H1 (cell line): ENCODE data around the gene GPR25. TPM values are rescaled to one million over a fixed set of nuclear protein-coding genes. Genes with fewer than 3 reads are reported as not detected.

Experiments
- CTCF ChIA-PET: fragments of 300-600 bp; sonication (Branson Sonifier 250); formaldehyde crosslinking; loops from one replicate; lab custom pipeline; 2021; ENCODE audit not compliant: partially characterized antibody; lab: Charles Lee
- POLR2A ChIA-PET: fragments of 300-600 bp; sonication (Branson Sonifier 250); formaldehyde crosslinking; loops from one replicate; lab custom pipeline; 2021; ENCODE audit warnings: inconsistent platforms; ENCODE audit not compliant: partially characterized antibody; lab: Charles Lee
- DNase-seq, 2 experiments: peaks; one replicate each; pipeline versions ENCODE4 v3.0.0 to v3.0.0-alpha.2; 2010 to 2022; ENCODE audit warnings: low spot score in 2 of 2, low read depth in 1 of 2, mixed read lengths in 1 of 2
- FAIRE-seq: peaks from 2 replicates; lab custom pipeline; 2011; peaks lifted over from hg19 to GRCh38; lab: Jason Lieb, UNC
- H2AFZ ChIP-seq: 2 replicates; pipeline ENCODE4 v1.8.1; 2012; ENCODE audit warnings: low read length, inconsistent platforms
- H2AK5ac ChIP-seq: 2 replicates; pipeline ENCODE4 v1.6.1; 2013; ENCODE audit warnings: low read depth, low read length
- H2BK120ac ChIP-seq: replicated peaks from 2 replicates; pipeline ENCODE3; 2013; ENCODE audit warnings: low read depth, low read length, inconsistent platforms
- H2BK12ac ChIP-seq: 2 replicates; pipeline ENCODE4 v1.6.1; 2013; ENCODE audit warnings: low read depth, low read length
- H2BK15ac ChIP-seq: 2 replicates; pipeline ENCODE4 v1.6.1; 2013; ENCODE audit warnings: low read length
- H2BK20ac ChIP-seq: 2 replicates; pipeline ENCODE4 v1.6.1; 2013; ENCODE audit warnings: low read length
- H2BK5ac ChIP-seq: 2 replicates; pipeline ENCODE4 v1.6.1; 2013; ENCODE audit warnings: low read depth, low read length
- H3K14ac ChIP-seq: 2 replicates; pipeline ENCODE4 v1.6.1; 2013; ENCODE audit warnings: inconsistent platforms; ENCODE audit not compliant: insufficient read length
- H3K18ac ChIP-seq: 2 replicates; pipeline ENCODE4 v1.6.1; 2013; ENCODE audit warnings: low read length; ENCODE audit errors: extremely low read depth
- H3K23ac ChIP-seq: 2 replicates; pipeline ENCODE4 v1.6.1; 2013; ENCODE audit warnings: inconsistent platforms; ENCODE audit not compliant: insufficient read length
- H3K23me2 ChIP-seq: 2 replicates; pipeline ENCODE4 v1.6.1; 2013; ENCODE audit warnings: low read depth, low read length
- H3K27ac ChIP-seq: 2 replicates; pipeline ENCODE4 v1.6.1; 2011; ENCODE audit warnings: low read depth, low read length, inconsistent platforms
- H3K27me3 ChIP-seq, 4 experiments: replicated peaks in 1 of 4; 1 replicate in 1 of 4; 2 replicates in 3 of 4; pipeline versions ENCODE4 v1.6.1 to v1.8.1; 2011 to 2013; ENCODE audit warnings: low read length in 3 of 4, mild to moderate bottlenecking in 3 of 4, inconsistent platforms in 2 of 4, mixed read lengths in 2 of 4, moderate library complexity in 1 of 4; ENCODE audit not compliant: control insufficient read depth in 3 of 4, insufficient read depth in 3 of 4; ENCODE audit errors: extremely low read depth in 1 of 4
- H3K36me3 ChIP-seq, 4 experiments: 2 replicates each; pipeline versions ENCODE4 v1.6.1 to v1.8.1; 2011 to 2013; ENCODE audit warnings: mild to moderate bottlenecking in 4 of 4, low read length in 3 of 4, moderate library complexity in 2 of 4, control low read depth in 1 of 4, inconsistent platforms in 1 of 4; ENCODE audit not compliant: insufficient read depth in 4 of 4, control insufficient read depth in 2 of 4
- H3K4ac ChIP-seq: replicated peaks from 2 replicates; pipeline ENCODE3; 2013; ENCODE audit warnings: low read length, low read depth, mixed read lengths, inconsistent platforms; ENCODE audit not compliant: insufficient read length
- H3K4me1 ChIP-seq, 4 experiments: replicated peaks in 1 of 4; 1 replicate in 1 of 4; 2 replicates in 3 of 4; pipeline versions ENCODE4 v1.6.1 to v1.8.1; 2011 to 2013; ENCODE audit warnings: low read length in 3 of 4, inconsistent platforms in 2 of 4, mixed read lengths in 1 of 4; ENCODE audit not compliant: insufficient read depth in 4 of 4, control insufficient read depth in 3 of 4
- H3K4me2 ChIP-seq, 2 experiments: 2 replicates each; pipeline versions ENCODE4 v1.6.1 to v1.8.1; 2011 to 2013; ENCODE audit warnings: low read depth in 2 of 2, low read length in 2 of 2, control low read depth in 1 of 2, inconsistent platforms in 1 of 2, mild to moderate bottlenecking in 1 of 2; ENCODE audit not compliant: insufficient read depth in 1 of 2
- H3K4me3 ChIP-seq, 4 experiments: fragments of 200-600, 300-600 bp in 1 of 4; sonication (generic), shearing (Covaris generic), sonication (Bioruptor Twin) in 1 of 4; 2 replicates each; pipeline versions ENCODE4 v1.5.1 to v1.8.1; 2011 to 2016; ENCODE audit warnings: low read length in 4 of 4, low read depth in 3 of 4, control low read depth in 2 of 4, inconsistent platforms in 2 of 4, mild to moderate bottlenecking in 2 of 4, mixed read lengths in 1 of 4, moderate library complexity in 1 of 4; ENCODE audit not compliant: insufficient read depth in 2 of 4; ENCODE audit errors: extremely low read depth in 1 of 4
- H3K56ac ChIP-seq: replicated peaks from 2 replicates; pipeline ENCODE3; 2013; ENCODE audit warnings: low read depth, mild to moderate bottlenecking, mixed read lengths, low read length, inconsistent platforms; ENCODE audit not compliant: insufficient read length
- H3K79me1 ChIP-seq: 2 replicates; pipeline ENCODE4 v1.6.1; 2013; ENCODE audit warnings: low read depth, low read length, control low read depth
- H3K79me2 ChIP-seq, 2 experiments: 2 replicates each; pipeline versions ENCODE4 v1.6.1 to v1.8.1; 2012 to 2013; ENCODE audit warnings: low read length in 2 of 2, mild to moderate bottlenecking in 2 of 2, inconsistent platforms in 1 of 2; ENCODE audit not compliant: insufficient read depth in 2 of 2, control insufficient read depth in 1 of 2
- H3K9ac ChIP-seq, 4 experiments: replicated peaks in 1 of 4; 1 replicate in 1 of 4; 2 replicates in 3 of 4; pipeline versions ENCODE4 v1.6.1 to v1.8.1; 2011 to 2013; ENCODE audit warnings: low read depth in 3 of 4, low read length in 3 of 4, control low read depth in 2 of 4, mild to moderate bottlenecking in 2 of 4, moderate library complexity in 2 of 4, inconsistent platforms in 1 of 4; ENCODE audit errors: extremely low read depth in 1 of 4
- H3K9me3 ChIP-seq, 2 experiments: 2 replicates each; pipeline versions ENCODE4 v1.6.1 to v1.8.1; 2012 to 2013; ENCODE audit warnings: mild to moderate bottlenecking in 2 of 2, moderate library complexity in 2 of 2, control low read depth in 1 of 2, inconsistent platforms in 1 of 2, low read depth in 1 of 2, low read length in 1 of 2, mixed read lengths in 1 of 2; ENCODE audit not compliant: insufficient read depth in 2 of 2
- H4K20me1 ChIP-seq, 2 experiments: replicated peaks in 1 of 2; 2 replicates each; pipeline versions ENCODE3 to v1.8.1; 2011 to 2013; ENCODE audit warnings: inconsistent platforms in 2 of 2, low read length in 2 of 2, mild to moderate bottlenecking in 1 of 2; ENCODE audit not compliant: insufficient read depth in 2 of 2, control insufficient read depth in 1 of 2
- H4K5ac ChIP-seq: 2 replicates; pipeline ENCODE4 v1.6.1; 2013; ENCODE audit warnings: low read length, low read depth, mixed read lengths, inconsistent platforms; ENCODE audit not compliant: insufficient read length
- H4K8ac ChIP-seq: 2 replicates; pipeline ENCODE4 v1.8.0; 2013; ENCODE audit warnings: mild to moderate bottlenecking, moderate library complexity, low read length, inconsistent platforms; ENCODE audit not compliant: insufficient read depth; ENCODE audit errors: extremely low read depth
- H4K91ac ChIP-seq: replicated peaks from 2 replicates; pipeline ENCODE3; 2013; ENCODE audit warnings: low read length, mixed read lengths, inconsistent platforms; ENCODE audit not compliant: insufficient read length
- ATF2 ChIP-seq: IDR thresholded peaks from 2 replicates; pipeline ENCODE4 v1.6.1; 2012; ENCODE audit warnings: low read length, inconsistent platforms
- ATF3 ChIP-seq: IDR thresholded peaks from 2 replicates; pipeline ENCODE4 v1.6.1; 2011; ENCODE audit warnings: low read depth, mild to moderate bottlenecking, low read length; ENCODE audit not compliant: insufficient read depth
- BCL11A ChIP-seq, 2 experiments: IDR thresholded peaks; one replicate each; pipeline ENCODE4 v1.6.1; 2011; ENCODE audit warnings: low read depth in 2 of 2, low read length in 2 of 2, mild to moderate bottlenecking in 2 of 2
- CBX5 ChIP-seq: fragments of 300-800, 300-1000 bp; sonication (generic); IDR thresholded peaks from 2 replicates; pipeline ENCODE4 v1.7.1; 2016; ENCODE audit warnings: antibody characterized with exemption, low read length, low read depth
- CEBPB ChIP-seq: IDR thresholded peaks from 2 replicates; pipeline ENCODE4 v1.6.1; 2012; ENCODE audit warnings: low read depth, low read length
- POLR2AphosphoS5 ChIP-seq: IDR thresholded peaks from 2 replicates; pipeline ENCODE4 v1.6.1; 2011; ENCODE audit warnings: low read depth, low read length
- SRF ChIP-seq: IDR thresholded peaks from 2 replicates; pipeline ENCODE4 v1.6.1; 2011; ENCODE audit warnings: mild to moderate bottlenecking, low read depth, low read length, moderate library complexity
- SUZ12 ChIP-seq: fragments of 200-600 bp; sonication (generic); IDR thresholded peaks from 2 replicates; pipeline ENCODE4 v1.6.1; 2012; ENCODE audit warnings: mild to moderate bottlenecking, inconsistent platforms, low read length, moderate library complexity, mixed read lengths
- TAF1 ChIP-seq: IDR thresholded peaks from 2 replicates; pipeline ENCODE4 v1.6.1; 2011; ENCODE audit warnings: mild to moderate bottlenecking, low read depth, low read length
- USF2 ChIP-seq: IDR thresholded peaks from 2 replicates; pipeline ENCODE4 v1.6.1; 2011; ENCODE audit warnings: low read length, improper control_type of control experiment
- WGBS, 2 experiments: shearing (Covaris generic) in 1 of 2; methylation state at CpG; one replicate each; pipeline versions ENCODE4 v1.1.6 to v1.1.7; 2013 to 2015; ENCODE audit warnings: low lambda C conversion rate in 2 of 2, mixed read lengths in 2 of 2, inconsistent platforms in 1 of 2, low coverage in 1 of 2, missing lambda C conversion rate in 1 of 2; ENCODE audit not compliant: insufficient replicate concordance in 2 of 2, insufficient coverage in 1 of 2, insufficient read length in 1 of 2; ENCODE audit errors: extremely low coverage in 1 of 2, missing lambda C conversion rate in 1 of 2; 5-methylcytosine and 5-hydroxymethylcytosine counted together
- polyA plus RNA-seq, 7 experiments: library from polyadenylated mRNA; depleted of rRNA in 3 of 7; stranded (reverse) in 5 of 7; unstranded in 2 of 7; fragments of >200 nt in 5 of 7; fragments of 200-250 nt in 2 of 7; gene quantifications; 1 replicate in 5 of 7; 2 replicates in 1 of 7; 4 replicates in 1 of 7; pipeline versions ENCODE4 v1.2.1 to v1.2.3, GENCODE V29; 2011 to 2013; ENCODE audit warnings: missing spikeins in 2 of 7, mixed read lengths in 2 of 7
- total RNA-seq: library from RNA; stranded (reverse); fragmentation: NEBNext Ultra II Directional; extraction: Animal tissue kit (Norgen Biotek cat#: 25700); gene quantifications from 2 replicates; pipeline ENCODE4 v1.2.1, GENCODE V29; 2021

Gene GPR25
- total and polyA plus RNA-seq, 2 of the 8 experiments (the other 6 are each of a cell fraction or from before 2014, with no cell fraction given) = not detected

- peak overlapping the region in 1 of 4 experiments; percentile 28; a peak in 2 of 8 replicates for H3K4me3 ChIP-seq
- peaks cover 4 to 27% (median 16%) of the 10 kb centered on the region in 4 experiments; a peak in 7 of 8 replicates for H3K36me3 ChIP-seq
- no peak overlapping the region for H3K14ac ChIP-seq
- FAIRE-seq = no peak
- H2BK20ac ChIP-seq = no peak overlapping the region
- no peak overlapping the region for H2AK5ac ChIP-seq
- peaks cover 15 to 40% (median 30%) of the 10 kb centered on the region in 4 experiments for H3K4me1 ChIP-seq
- no peak overlapping the region for H2BK120ac ChIP-seq
- H4K8ac ChIP-seq = no peak overlapping the region; the same call in 1 of the 2 replicates
- H3K23ac ChIP-seq = no peak overlapping the region
- ChIA-PET POLR2A (interaction anchor here (0.9 to 11.2 kb wide), 6 partner anchors 11 to 128 kb away, joined by 4 to 208 read pairs (median 18); partner anchors contain the start of genes GPR25 and KIF21B), CTCF (interaction anchor here (0.8 to 8.6 kb wide), 7 partner anchors 9 to 176 kb away, joined by 3 to 47 read pairs (median 5); no protein-coding TSS in a partner anchor)
- peak overlapping the region; percentile 48; the same call in 1 of the 2 replicates for H3K18ac ChIP-seq
- peaks cover 3 to 58% of the 10 kb centered on the region in 2 experiments for H3K79me2 ChIP-seq
- peaks cover 25% of the 10 kb centered on the region for H3K79me1 ChIP-seq
- H4K20me1 ChIP-seq = peaks cover 9 to 17% of the 10 kb centered on the region in 2 experiments
- H2BK12ac ChIP-seq = peak overlapping the region; percentile 75; the same call in 1 of the 2 replicates
- H2BK5ac ChIP-seq = peak overlapping the region; percentile 53; the same call in 1 of the 2 replicates
- H3K9ac ChIP-seq = no peak overlapping the region
- H2BK15ac ChIP-seq = no peak overlapping the region
- H3K9me3 ChIP-seq = no peaks in the 10 kb centered on the region
- H3K4ac ChIP-seq = no peak overlapping the region
- no peak overlapping the region for H4K91ac ChIP-seq
- no peak overlapping the region for H3K56ac ChIP-seq
- H3K23me2 ChIP-seq = peaks cover 8% of the 10 kb centered on the region
- no peak overlapping the region for H4K5ac ChIP-seq
- WGBS, 2 experiments = 88% methylated on average over 8 of the region's 8 CpGs; no CpG with 5 or more reads in 1 of the 2 experiments
- H3K27ac ChIP-seq = peak overlapping the region; percentile 33; the same call in 1 of the 2 replicates
- peak overlapping the region; percentile 37 to 95; a peak in 3 of 4 replicates for H3K4me2 ChIP-seq
- H2AFZ ChIP-seq = no peak overlapping the region
- H3K27me3 ChIP-seq = no peaks in the 10 kb centered on the region
- no peak for DNase-seq
- TF ChIP-seq CBX5 (no peak), SUZ12 (no peak), SRF (no peak), USF2 (no peak), TAF1 (no peak), CEBPB (no peak), POLR2AphosphoS5 (no peak), ATF2 (no peak), BCL11A (IDR thresholded peaks at IDR 0.05; ENCODE audit: low read depth in 2 of 2, low read length in 2 of 2) (no peak), ATF3 (no peak)
Measured at GRCh38 chr1:200895443-200895789, 22.6 kb downstream of the GPR25 start.
